ENCODE results near the gene SLC26A11.

Gene SLC26A11

GRCh38 chr17:80227156-80227555 is 6.9 kb downstream of the SLC26A11 start:
- no peak for TF ChIP-seq CTCF (IDR thresholded peaks at IDR 0.05)

GRCh38 chr17:80227666-80228065 is 7.4 kb downstream of the SLC26A11 start:
- TF ChIP-seq CTCF (IDR thresholded peaks at IDR 0.05): no peak

- TF ChIP-seq CTCF (IDR thresholded peaks at IDR 0.05): no peak
Observed at GRCh38 chr17:80228477-80228876, 8.2 kb downstream of the SLC26A11 start.

- no peak for TF ChIP-seq CTCF (IDR thresholded peaks at IDR 0.05)
Observed at GRCh38 chr17:80229011-80229410, 8.8 kb downstream of the SLC26A11 start.

- no peak for TF ChIP-seq CTCF (IDR thresholded peaks at IDR 0.05)
Observed at GRCh38 chr17:80232438-80232837, 12.2 kb downstream of the SLC26A11 start.

GRCh38 chr17:80233202-80233601 is 13.0 kb downstream of the SLC26A11 start:
- no peak for TF ChIP-seq CTCF (IDR thresholded peaks at IDR 0.05)

- TF ChIP-seq CTCF (IDR thresholded peaks at IDR 0.05): no peak
Observed at GRCh38 chr17:80236911-80237310, 16.7 kb downstream of the SLC26A11 start.

GRCh38 chr17:80237386-80237785 is 17.2 kb downstream of the SLC26A11 start:
- no peak for TF ChIP-seq CTCF (IDR thresholded peaks at IDR 0.05)

All from LNCAP (cell line).